ENCODE measurements around the gene ADCY9.
A peak's percentile ranks its signal among the peaks of the same experiment; 100 is the strongest.
"Not testable (repeated sequence)": the region's sequence is repeated elsewhere in the genome, so short reads cannot be mapped to it uniquely, and the experiment has no call there.

Gene ADCY9

DNA sequence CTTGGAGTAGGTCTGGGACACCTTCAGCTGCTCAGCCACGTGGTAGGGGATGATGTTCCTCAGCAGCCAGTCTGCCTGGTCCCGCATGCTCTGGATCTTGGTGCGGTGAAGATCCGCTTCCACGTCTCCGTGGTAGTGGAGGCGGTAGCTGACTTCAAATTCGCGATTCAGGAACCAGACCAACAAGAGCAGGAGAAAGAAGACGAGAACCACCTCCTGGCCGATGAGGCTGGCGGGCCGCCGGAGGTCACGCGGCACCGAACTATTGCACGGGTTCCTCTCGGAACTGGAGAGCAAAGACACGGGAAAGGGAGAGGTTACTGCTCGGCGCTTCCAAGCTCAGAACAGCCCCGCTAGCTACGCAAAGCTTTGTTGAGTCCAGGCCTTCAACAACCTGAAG, 149.6 kb downstream of the ADCY9 start:
- no peak for DNase-seq

DNA sequence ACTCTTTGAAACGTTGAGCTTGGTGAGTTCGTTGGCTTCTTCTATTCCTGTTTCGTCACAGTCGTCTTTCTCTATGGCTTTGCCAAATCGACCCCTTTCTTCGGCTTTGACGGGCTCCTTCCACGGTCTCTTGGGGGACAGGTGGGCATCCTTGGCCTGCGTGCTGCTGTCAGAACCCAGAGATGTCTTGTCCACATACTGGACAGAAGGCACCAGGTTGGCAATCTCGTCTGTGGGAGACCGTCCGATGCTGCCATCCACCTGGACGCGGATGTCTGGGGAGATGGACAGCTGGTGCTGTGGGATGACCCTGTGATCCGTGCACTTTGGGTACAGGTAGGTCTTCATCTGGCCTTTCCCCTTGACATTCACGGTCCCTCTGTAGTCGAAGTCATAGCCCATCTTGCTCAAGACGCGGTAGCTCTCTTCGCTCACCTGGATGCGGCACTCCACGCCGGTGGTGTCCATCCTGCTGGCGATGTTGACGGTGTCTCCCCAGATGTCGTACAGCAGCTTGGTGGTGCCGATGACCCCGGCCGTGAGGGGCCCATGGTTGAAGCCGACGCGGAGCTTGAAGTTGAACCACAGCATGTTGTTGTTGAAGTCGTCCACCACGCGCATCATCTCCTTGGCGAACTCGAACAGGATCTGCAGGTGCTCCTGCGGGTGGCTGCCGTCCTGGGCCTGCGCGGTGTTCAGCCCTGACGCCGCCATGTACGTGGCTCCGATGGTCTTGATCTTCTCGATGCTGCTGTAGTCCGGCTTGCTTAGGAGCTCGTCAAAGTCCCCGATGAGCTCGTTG, 150.3 kb downstream of the ADCY9 start:
- DNase-seq: no peak

DNA sequence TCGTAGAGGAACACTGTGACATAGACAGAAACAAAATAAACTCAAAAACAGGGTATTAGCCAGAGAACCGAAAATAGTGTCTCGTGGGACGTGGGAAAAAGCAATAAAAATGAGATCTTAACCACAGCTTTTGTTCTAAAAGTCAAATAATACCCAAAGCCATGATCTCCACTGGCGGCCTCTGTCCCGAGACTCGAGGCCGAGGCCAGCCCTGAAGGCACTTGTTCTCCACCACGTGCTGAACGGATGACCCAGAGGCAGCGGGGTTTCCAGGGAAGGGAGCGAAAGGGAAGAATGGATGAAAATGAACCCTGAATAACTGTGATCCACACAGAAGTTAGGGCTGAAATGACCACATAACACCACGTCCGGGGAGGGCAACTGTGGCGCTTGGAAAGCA, 150.9 kb downstream of the ADCY9 start:
- no peak for DNase-seq

DNA sequence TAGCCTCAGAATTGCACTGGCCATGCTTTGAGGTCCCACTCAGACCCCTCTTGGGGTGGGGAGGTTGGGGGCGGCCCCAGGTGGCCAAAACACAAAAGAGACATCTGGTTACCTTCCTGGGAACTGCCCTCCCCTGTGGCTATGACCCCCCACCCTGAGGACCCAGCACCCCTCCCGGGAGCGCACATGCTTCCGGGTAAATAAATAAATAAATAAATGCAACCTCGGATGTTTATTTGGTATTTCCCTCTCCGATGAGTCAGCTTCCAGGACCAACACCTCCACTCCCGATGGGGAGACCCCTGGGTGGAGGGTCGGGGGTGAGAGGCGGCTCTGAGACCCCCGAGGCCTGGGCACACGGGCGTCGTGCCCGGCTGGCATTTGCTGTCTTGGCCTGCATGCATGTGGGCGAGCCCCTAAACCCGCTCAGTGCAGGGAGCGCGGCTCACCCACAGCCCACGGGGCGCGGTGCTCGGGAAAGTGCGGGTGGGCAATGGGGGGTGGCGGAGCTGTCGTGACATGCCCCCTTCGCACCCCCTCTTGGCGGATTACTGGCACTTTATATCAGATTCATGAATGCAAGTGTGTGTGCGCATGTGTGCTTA, 151.5 kb downstream of the ADCY9 start:
- no peak for DNase-seq

DNA sequence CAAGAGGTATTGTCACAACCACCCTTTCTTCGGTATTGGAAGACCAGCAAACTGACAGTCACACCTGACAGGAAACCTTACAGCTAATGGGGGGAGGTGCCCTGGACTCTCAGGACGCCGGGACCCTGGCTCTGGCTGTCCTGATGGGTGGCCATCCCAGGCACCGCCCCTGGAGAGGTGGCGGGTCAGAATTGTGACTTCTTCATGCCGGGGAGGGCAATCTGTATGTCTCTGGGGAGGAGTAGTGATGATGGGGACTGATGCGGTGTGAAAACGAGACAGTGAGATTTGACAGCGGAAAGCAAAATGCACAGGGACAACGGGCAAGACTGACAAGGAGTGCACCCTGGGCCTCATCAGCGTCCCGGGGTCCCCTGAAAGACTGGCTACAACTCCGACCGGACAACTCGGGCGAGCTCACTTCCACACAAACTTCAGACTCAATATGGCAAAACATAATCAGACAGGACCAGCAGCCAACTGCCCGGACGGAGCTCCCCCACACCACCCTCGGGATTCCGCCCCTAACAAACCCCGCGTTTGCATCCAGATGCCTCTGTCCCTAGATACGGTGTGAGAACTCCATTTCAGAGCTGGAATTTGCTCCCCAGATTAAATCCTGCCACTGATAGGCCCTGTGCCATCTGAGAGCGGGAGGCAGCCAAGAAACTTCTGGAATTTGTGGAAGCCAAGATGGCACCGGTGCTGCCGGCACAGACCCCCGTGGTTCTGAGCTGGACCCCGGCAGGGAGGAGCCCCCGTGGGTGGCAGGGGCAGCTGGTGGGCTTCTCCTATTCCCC, 152.2 kb downstream of the ADCY9 start:
- no peak for DNase-seq

DNA sequence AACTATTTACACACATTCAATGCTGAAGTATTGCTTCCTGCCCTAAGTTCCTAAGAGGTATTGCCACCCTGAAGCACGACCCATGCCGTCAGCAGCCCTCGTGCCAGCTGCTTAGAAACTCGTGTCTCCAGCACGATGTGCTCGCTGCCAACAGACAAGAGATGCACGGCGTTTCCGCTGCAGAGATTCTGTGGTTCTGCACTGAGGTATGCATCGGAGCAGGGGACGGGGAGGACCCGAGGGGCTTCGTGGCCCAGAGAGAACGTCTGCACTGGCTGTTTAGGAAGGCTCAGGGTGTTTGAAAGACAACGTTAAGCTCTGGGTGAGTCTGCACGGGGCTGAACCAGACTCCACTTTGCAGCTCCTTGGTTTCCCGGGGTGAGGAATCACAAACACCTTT, 153.0 kb downstream of the ADCY9 start:
- DNase-seq: no peak

DNA sequence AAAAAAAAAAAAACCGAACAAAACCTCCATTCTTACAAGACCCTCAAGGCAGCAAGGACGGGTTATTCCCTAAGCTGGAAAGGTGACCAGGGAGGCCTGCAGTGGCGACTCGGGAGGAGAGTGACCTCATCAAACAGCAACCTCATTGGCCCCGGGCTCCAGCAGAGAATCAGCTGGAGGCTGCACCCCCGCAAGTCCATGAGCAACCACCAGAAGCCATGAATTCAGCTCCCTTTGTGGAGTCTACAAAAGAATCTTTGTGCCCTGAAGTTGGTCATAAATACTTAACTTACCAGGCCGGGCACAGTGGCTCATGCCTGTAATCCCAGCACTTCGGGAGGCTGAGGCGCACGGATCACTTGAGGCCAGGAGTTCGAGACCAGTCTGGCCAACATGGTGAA, 154.8 kb downstream of the ADCY9 start:
- no peak for DNase-seq

DNA sequence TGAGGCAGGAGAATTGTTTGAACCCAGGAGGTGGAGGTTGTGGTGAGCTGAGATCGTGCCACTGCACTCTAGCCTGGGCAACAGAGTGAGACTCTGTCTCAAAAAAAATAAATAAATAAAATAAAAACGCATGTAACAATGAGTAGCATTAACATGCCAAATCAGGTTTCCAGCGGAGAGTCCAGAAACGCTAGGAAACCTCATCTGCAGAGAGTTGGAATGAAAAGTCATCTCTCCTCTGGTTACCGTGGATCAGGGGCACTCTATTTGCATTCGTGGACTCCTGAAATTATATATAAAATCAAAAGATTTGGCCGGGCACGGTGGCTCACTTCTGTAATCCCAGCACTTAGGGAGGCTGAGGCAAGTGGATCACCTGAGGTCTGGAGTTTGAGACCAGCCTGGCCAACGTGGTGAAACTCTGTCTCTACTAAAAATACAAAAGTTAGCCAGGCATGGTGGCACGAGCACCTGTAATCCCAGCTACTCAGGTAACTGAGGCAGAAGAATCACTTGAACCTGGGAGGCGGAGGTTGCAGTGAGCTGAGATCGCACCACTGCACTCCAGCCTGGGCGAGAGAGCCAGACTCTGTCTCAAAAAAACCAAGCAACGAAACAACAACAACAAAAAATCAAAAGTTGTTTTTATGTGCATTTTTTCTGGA, 156.2 kb downstream of the ADCY9 start:
- not testable (repeated sequence) for DNase-seq

DNA sequence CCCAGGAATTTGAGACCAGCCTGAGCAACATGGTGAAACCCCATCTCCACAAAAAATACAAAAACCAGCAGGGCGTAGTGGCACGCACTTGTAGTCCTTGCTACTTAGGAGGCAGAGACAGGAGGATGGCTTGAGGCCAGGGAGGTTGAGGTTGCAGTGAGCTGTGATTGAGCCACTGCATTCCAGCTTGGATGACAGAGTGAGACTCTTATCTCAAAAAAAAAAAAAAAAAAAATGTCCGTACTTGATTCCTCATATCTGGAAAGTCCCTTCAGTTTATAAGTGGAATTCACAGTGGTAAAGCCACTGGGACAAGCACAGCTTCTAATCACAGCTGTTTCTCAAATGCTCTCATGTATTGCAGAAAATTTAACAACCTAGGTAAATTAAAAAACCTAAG, 157.1 kb downstream of the ADCY9 start:
- no peak for DNase-seq

DNA sequence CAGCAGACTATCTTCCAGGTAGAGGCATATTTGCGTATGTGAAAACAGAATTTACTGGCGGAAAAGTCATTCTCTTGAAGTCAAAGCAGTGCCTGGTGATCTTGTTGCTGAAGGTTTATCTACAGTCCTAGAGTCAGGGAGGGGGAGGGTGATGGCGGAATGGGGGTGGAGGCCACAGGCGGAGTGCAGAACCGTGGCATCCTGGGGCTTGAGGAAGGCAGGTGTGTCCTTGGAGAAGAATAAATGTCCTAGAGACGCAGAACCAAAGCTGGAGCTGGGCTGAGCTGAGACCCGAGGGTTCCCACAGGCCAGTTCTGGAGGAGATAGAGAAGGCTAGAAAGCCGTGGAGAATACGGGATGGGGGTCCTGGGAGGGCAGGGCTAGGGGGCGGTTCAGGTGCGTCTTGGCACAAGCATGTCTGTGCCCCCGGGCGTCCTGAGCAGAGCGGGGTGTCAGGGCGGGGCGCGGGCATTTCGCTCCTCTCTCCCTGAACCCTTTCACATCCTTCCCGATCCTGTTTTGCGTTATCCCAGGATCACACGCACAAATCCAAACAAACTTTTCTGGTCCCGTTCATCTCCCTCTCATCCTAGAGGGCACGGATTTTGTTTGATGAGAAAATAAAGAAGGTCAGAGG, 158.8 kb downstream of the ADCY9 start:
- DNase-seq: no peak

DNA sequence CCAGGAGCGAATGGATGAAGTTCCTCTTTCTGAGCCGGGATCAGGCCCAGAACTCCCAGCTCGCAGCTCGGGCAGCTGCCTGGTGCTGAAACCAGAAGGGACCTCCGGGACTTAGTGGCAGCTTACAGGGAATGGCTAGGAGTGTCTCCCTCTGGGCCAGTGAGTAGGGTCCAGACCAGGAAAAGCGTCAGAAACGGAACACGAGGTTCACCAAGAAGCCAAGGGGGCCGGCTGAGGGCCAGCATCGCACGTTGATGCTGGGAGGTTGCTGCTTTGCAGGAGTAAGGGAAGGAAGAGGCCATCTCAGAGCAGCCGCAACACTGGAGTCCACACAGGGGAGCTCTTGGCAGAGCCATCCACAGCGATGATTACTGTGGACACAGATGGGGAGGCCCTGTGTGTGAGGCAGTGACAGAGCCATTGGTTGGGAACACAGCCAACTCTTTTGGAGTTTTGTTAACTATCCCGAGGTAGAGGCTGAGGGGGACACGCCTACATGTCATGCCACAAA, 161.8 kb downstream of the ADCY9 start:
- no peak for DNase-seq

DNA sequence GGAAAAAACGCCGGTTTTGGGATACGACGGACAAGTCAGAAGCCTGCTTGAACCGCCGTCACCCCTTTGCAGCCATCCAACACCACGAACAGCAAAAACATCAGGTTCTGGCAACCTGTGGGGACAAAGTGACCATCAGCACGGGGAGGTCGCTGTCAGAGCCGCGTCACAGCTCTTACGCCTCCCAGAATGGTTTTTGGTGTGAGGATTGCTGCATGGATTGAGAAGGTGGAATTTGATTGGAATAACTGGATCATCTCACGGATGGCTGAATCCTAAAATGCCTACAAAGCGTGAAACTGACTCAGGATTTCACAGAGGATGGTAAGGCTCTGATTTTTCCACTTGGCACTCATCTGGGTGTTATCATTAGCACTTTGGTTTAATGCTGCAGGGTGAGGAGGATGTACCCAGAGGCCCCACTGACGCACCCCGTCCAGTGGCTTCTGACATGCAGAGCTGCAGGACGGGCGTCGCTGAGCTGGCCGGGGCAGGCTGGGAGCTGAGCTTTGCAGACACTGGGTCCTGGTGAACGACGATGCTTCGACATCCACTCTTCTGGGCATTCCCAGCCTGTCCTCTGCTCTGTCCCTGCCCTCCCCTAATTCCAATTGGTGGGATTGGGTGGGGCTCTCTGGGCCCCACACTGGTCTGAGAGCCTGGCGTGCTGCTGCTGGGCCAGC, 162.4 kb downstream of the ADCY9 start:
- DNase-seq: no peak

DNA sequence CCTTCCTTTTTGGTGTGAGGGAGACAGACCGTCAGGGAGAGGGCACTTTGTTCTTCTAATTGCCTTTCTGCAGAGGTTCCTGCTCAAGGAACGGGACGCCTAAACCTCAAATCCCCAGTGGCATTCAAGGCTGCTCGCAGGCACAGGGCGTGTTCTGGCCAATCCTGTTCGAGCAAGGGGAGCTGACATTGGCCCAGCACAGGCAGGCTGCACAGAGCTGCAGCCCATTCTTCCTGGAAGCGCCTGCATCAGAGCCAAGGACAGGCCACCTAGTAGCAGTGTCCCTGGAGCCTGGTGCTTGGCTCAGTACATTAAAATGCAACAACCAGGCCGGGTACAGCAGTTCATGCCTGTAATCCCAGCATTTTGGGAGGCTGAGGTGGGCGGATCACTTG, 163.5 kb downstream of the ADCY9 start:
- no peak for DNase-seq

DNA sequence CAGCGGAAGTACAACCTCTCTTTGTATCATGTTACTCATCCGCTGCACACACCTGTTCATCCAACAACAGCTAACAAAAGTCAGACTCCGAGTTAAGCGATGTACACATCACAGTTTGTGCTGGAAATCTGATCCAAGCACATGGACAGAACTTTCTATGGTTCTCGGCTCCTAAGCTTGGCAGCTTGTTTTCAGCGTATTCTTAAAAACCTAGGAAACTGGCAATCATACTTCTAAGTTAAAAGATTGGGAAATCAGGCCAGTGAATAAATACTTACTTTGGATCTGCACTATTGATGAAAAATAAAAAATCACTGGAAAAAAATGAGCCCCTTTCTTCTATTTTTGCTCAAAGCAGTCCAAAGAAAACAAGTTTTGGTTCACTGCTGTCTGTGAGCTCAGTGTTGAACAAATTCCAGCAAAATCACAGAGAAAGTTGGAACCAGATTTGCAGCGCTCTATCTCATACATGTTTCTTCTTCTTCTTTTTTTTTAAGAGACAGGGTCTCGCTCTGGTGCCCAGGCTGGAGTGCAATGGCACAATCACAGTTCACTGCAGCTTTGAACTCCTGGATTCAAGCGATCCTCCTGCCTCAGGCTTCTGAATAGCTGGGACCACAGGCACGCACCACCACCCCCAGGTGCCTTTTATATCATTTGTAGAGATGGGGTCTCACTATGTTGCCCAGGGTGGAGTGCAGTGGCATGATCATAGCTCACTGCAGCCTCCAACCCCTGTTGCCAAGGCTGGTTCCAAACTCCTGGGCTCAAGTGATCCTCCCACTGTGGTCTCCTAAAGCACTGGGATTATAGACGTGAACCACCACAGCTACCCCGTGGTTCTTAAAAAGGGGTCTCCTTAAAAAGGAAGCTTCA, 164.1 kb downstream of the ADCY9 start:
- peak; percentile 24 for DNase-seq

DNA sequence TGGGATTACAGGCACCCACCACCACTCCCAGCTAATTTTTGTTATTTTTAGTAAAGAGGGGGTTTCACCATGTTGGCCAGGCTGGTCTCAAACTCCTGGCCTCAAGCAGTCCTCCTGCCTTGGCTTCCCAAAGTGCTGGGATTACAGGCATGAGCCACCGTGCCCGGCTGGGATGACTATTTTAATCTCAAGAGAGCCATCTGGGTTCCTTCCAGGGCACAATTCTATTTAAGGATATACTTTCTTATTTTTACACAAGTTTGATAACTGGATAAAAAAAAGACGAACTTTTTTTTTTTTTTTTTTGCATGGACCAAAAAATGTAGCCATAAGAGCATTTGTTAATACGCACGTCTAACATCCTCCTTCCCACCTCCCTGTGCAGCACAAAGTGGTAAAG, 164.9 kb downstream of the ADCY9 start:
- DNase-seq: not testable (repeated sequence)

DNA sequence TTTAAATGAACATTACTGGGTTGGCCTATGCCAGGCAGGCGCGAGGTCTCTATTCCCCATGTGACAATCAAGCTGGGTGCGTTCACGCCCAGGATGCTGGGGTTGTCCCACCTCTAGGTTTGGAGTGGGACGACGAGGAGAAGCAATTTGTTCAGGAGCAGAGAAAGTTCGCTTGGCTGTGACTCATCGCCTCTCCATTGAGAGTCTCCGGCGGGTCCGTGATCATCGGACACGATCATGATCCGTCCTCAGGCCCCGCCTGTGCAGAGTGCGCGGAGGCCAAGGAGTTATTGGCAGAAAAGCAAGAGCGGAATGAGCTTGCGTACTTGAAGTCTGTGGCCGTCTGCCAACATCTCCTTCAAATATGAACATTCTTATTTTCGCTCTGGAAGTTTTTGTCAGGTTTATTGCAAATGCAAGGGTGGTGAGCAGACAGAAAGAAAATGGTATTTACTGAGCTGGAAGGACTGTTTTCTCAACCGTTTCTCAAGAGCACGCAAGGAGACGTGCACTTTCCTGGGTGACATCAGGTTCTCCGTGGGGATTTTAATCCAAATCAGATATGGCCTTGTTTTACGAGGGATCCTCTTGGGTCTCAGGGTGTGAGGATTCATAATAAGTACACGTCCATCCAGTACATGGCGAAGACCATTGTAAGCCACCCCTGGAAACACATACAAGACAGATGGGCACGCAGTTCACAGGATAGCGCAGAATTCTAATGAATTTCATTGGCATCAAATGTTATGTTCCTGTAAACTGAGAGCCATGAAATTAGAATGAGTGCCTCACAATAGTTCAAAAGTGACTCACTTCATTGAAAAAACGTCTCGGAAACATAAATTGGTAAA, 165.7 kb downstream of the ADCY9 start:
- no peak for DNase-seq

DNA sequence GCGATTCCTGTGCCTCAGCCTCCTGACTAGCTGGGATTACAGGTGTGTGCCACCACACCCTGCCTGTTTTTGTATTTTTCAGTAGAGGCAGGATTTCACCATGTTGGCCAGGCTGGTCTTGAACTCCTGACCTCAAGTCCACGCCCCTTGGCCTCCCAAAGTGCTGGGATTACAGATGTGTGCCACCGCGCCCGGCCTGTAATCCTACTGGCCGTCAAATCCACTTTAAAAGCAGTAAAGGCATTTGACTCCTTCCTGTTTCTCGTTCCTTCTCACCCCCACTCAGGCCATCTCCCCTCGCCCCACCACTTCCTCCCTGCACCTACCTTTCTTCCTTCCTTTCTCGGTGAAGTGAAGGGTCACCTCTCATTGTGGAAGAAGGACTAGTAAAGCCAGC, 166.3 kb downstream of the ADCY9 start:
- no peak for DNase-seq

DNA sequence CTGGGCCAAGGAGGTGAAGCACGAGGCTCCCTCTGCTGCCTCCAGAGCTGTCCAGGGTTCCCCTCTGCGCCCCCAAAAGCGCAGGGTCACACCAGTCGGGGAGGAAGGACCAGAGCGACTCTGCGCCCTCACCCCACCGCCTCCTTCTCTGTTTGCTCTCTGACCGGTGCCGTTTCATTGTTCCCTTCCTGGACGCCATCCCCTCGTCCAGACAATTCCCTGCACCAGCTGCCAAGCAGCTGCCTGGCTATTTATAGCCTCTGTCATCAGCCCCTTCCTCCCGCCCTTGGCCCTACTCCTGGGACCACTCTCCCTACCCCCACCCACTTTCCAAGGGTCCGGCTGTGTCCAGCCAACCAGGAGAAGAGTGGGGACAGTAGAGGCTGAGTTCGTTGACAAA, 167.0 kb downstream of the ADCY9 start:
- no peak for DNase-seq

DNA sequence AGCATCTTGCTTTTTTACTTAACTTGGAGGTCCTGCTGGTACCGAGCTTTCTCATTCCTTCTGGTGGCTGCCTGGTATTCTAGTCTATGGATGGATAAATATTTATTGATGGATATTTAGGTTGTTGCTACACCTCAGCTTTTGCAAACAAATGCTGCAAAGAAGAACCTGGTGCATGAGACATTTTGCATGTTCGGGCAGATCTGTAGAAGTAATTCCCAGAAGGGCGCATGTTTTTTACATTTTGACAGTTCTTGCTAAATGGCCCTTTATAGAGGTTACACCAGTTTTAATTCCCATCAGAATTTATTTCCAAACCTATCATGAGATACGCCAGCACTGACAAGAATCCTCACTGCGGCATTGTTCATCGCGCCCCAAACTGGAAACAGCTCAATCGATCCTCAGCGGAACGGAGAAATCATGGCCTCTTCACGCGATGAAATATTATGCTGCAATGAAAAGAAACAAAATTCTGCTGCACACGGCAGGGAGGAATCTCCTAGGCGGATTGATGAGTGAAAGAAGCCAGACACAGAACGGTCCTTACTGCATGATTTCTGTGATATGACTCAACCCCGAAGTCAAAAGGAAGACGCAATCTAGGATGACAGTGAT, 167.8 kb downstream of the ADCY9 start:
- no peak for DNase-seq

All from NCI-H774 (cell line).